Subcutaneous abdominal adipose tissue (tissue), 5 donors: ENCODE data around the gene CPEB3.

ENCODE experiments used
- H3K27ac ChIP-seq: one replicate; pipeline ENCODE4 v1.7.0; 2013; ENCODE audit warnings: low read depth, mild to moderate bottlenecking, inconsistent platforms, low read length, moderate library complexity
- H3K27me3 ChIP-seq, 5 donors: one replicate each; pipeline ENCODE4 v1.7.0; 2013; ENCODE audit warnings: low read length in 5 of 5, inconsistent platforms in 1 of 5; ENCODE audit not compliant: control insufficient read depth in 5 of 5, insufficient read depth in 4 of 5
- H3K36me3 ChIP-seq, 5 donors: one replicate each; pipeline ENCODE4 v1.7.0; 2013; ENCODE audit warnings: low read length in 5 of 5; ENCODE audit not compliant: control insufficient read depth in 5 of 5, insufficient read depth in 5 of 5
- H3K4me1 ChIP-seq, 5 donors: one replicate each; pipeline ENCODE4 v1.7.0; 2013; ENCODE audit warnings: low read length in 5 of 5, mild to moderate bottlenecking in 3 of 5, moderate library complexity in 1 of 5; ENCODE audit not compliant: control insufficient read depth in 5 of 5, insufficient read depth in 5 of 5
- H3K4me3 ChIP-seq, 5 donors: one replicate each; pipeline ENCODE4 v1.7.0; 2013; ENCODE audit warnings: low read length in 5 of 5, low read depth in 1 of 5
- H3K9ac ChIP-seq, 5 donors: one replicate each; pipeline ENCODE4 v1.7.0; 2013; ENCODE audit warnings: low read length in 5 of 5, mild to moderate bottlenecking in 4 of 5, moderate library complexity in 3 of 5
- H3K9me3 ChIP-seq, 5 donors: one replicate each; pipeline ENCODE4 v1.7.0; 2013; ENCODE audit warnings: low read length in 5 of 5; ENCODE audit not compliant: control insufficient read depth in 5 of 5
- donor health status: healthy.
- donor health status: healthy.
- donor health status: healthy.
- donor health status: healthy.
- donor health status: healthy.

Gene CPEB3

GRCh38 chr10:92003258-92003657 lies 287.6 kb downstream of the CPEB3 start:
- Histone ChIP-seq H3K27me3 (no peaks in the 10 kb centered on the region), H3K4me3 (no peak overlapping the region), H3K4me1 (peaks cover 0 to 6% (median 0%) of the 10 kb centered on the region in 5 donors), H3K9ac (no peak overlapping the region), H3K36me3 (peaks cover 6 to 24% (median 14%) of the 10 kb centered on the region in 5 donors), H3K9me3 (no peaks in the 10 kb centered on the region), H3K27ac (no peak overlapping the region)

DNA sequence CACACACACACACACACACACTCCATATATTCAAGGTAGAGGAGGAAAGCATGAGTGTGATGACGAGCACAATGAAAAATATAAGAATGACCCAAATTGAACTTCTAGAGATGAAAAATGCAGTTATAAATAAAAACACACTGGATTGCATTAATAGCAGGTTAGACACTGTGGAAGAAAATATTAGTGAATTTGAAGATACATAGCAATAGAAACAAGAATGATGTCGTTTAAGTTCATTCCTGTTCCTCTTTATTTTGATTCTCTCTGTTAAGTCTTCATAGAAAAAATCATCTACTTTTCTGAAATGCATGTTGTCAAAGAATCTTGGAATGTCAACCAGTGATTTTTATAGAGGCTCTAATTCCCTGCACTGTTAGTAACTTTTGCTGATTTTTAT lies 288.9 kb downstream of the CPEB3 start:
- no peak overlapping the region for H3K27ac ChIP-seq
- no peak overlapping the region for H3K4me3 ChIP-seq
- peaks cover 0 to 6% (median 0%) of the 10 kb centered on the region in 5 donors for H3K4me1 ChIP-seq
- peaks cover 12 to 28% (median 22%) of the 10 kb centered on the region in 5 donors for H3K36me3 ChIP-seq
- H3K9ac ChIP-seq = no peak overlapping the region
- no peaks in the 10 kb centered on the region for H3K9me3 ChIP-seq
- H3K27me3 ChIP-seq = no peaks in the 10 kb centered on the region

DNA sequence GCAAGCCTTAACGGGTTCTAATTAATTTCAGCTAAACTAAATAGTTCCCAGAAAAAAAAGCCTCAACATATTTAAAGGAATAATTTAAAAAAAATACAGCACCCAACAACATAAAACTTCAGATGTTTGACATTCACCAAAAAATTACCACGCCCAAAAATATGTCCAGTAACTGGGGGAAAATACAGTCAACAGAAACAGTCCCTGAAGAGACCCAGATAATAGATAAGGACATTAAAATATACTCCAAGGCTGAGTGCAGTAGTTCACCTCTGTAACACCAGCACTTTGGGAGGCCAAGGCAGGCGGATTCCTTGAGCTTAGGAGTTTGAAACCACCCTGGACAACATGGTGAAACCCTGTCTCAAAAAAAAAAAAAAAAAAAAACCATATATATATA lies 289.3 kb downstream of the CPEB3 start:
- no peaks in the 10 kb centered on the region for H3K27me3 ChIP-seq
- H3K4me1 ChIP-seq = peaks cover 0 to 6% (median 0%) of the 10 kb centered on the region in 5 donors
- H3K4me3 ChIP-seq = no peak overlapping the region
- peaks cover 12 to 31% (median 24%) of the 10 kb centered on the region in 5 donors for H3K36me3 ChIP-seq
- H3K27ac ChIP-seq = no peak overlapping the region
- H3K9me3 ChIP-seq = no peaks in the 10 kb centered on the region
- no peak overlapping the region for H3K9ac ChIP-seq
